Activated CD4-positive, alpha-beta T cell treated with anti-CD3 and anti-CD28 coated beads, Interleukin-2, amount 10 ng/mL, durations not matched to agents 7 days and 5 days (primary cell): ENCODE measurements around the gene IL1RAPL1. TPM values are rescaled to one million over a fixed set of nuclear protein-coding genes. Genes with fewer than 3 reads are reported as not detected.

Experiments used
- CTCF ChIA-PET: fragments of 350-600 bp; sonication (Branson Sonifier 250); formaldehyde crosslinking; loops from one replicate; lab custom pipeline; 2021; ENCODE audit warnings: antibody characterized with exemption; lab: Charles Lee
- POLR2A ChIA-PET: fragments of 350-600 bp; sonication (Branson Sonifier 250); formaldehyde crosslinking; loops from one replicate; lab custom pipeline; 2021; ENCODE audit warnings: antibody characterized with exemption; lab: Charles Lee
- DNase-seq: peaks from one replicate; pipeline ENCODE4 v3.0.0-alpha.2; 2020
- H3K27ac Mint-ChIP-seq: one replicate; pipeline ENCODE4 v1.8.0; 2021; ENCODE audit warnings: mild to moderate bottlenecking, moderate library complexity, mixed read lengths
- H3K27me3 Mint-ChIP-seq: one replicate; pipeline ENCODE4 v1.8.0; 2021; ENCODE audit warnings: mixed read lengths
- H3K36me3 Mint-ChIP-seq: one replicate; pipeline ENCODE4 v1.8.0; 2021; ENCODE audit warnings: low read depth, mixed read lengths
- H3K4me1 Mint-ChIP-seq: one replicate; pipeline ENCODE4 v1.8.0; 2021; ENCODE audit warnings: mixed read lengths
- H3K4me3 Mint-ChIP-seq: one replicate; pipeline ENCODE4 v1.8.0; 2021; ENCODE audit warnings: mild to moderate bottlenecking, moderate library complexity, mixed read lengths
- H3K9me3 Mint-ChIP-seq: one replicate; pipeline ENCODE4 v1.8.0; 2021; ENCODE audit warnings: mixed read lengths
- total RNA-seq, 2 experiments: library from RNA; stranded (reverse); gene quantifications; one replicate each; pipeline ENCODE4 v1.2.3, GENCODE V29; 2021

Gene IL1RAPL1
- total RNA-seq, 2 experiments from 2014 or later: not detected

GRCh38 chrX:28851871-28852270 is 264.6 kb downstream of the IL1RAPL1 start:
- ChIA-PET CTCF (no interaction called here), POLR2A (no interaction called here)
- Mint-ChIP-seq H3K36me3 (no peaks in the 10 kb centered on the region), H3K27me3 (no peaks in the 10 kb centered on the region), H3K4me1 (no peaks in the 10 kb centered on the region), H3K4me3 (no peak overlapping the region), H3K27ac (no peak overlapping the region), H3K9me3 (peaks cover 2% of the 10 kb centered on the region)
- DNase-seq: no peak

DNA sequence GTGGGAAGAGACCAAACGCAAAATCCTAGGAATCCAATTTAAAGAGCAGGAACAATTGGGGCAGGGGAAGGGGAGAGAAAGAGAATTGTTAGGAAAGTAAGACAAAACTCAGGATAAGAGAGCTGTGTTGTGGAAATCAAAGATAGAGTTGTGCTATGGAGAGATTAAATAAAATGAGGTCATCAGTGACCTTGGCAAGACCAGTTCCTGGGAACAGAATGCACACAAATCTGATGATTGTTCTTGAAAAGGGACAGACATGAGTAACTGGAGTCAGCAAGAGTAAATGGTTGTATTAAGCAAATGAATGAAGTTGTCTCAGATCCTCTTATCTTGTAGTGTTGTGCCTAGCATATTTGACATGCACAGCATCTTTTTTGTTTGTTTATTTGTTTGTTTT is 267.4 kb downstream of the IL1RAPL1 start:
- DNase-seq: no peak
- Mint-ChIP-seq H3K9me3 (no peaks in the 10 kb centered on the region), H3K4me3 (no peak overlapping the region), H3K27me3 (no peaks in the 10 kb centered on the region), H3K4me1 (no peaks in the 10 kb centered on the region), H3K27ac (no peak overlapping the region), H3K36me3 (no peaks in the 10 kb centered on the region)
- ChIA-PET CTCF (no interaction called here), POLR2A (no interaction called here)

- H3K27ac Mint-ChIP-seq: no peak overlapping the region
- H3K36me3 Mint-ChIP-seq: no peaks in the 10 kb centered on the region
- H3K4me3 Mint-ChIP-seq: no peak overlapping the region
- CTCF ChIA-PET: no interaction called here
- no peaks in the 10 kb centered on the region for H3K4me1 Mint-ChIP-seq
- POLR2A ChIA-PET: no interaction called here
- no peak for DNase-seq
- H3K9me3 Mint-ChIP-seq: no peaks in the 10 kb centered on the region
- H3K27me3 Mint-ChIP-seq: no peaks in the 10 kb centered on the region
Measured at GRCh38 chrX:28876408-28876807, 289.2 kb downstream of the IL1RAPL1 start.

GRCh38 chrX:28876901-28877300 is 289.7 kb downstream of the IL1RAPL1 start:
- ChIA-PET CTCF (no interaction called here), POLR2A (no interaction called here)
- H3K36me3 Mint-ChIP-seq: no peaks in the 10 kb centered on the region
- H3K4me1 Mint-ChIP-seq: no peaks in the 10 kb centered on the region
- no peak overlapping the region for H3K4me3 Mint-ChIP-seq
- H3K27ac Mint-ChIP-seq: no peak overlapping the region
- no peaks in the 10 kb centered on the region for H3K9me3 Mint-ChIP-seq
- no peak for DNase-seq
- no peaks in the 10 kb centered on the region for H3K27me3 Mint-ChIP-seq

DNA sequence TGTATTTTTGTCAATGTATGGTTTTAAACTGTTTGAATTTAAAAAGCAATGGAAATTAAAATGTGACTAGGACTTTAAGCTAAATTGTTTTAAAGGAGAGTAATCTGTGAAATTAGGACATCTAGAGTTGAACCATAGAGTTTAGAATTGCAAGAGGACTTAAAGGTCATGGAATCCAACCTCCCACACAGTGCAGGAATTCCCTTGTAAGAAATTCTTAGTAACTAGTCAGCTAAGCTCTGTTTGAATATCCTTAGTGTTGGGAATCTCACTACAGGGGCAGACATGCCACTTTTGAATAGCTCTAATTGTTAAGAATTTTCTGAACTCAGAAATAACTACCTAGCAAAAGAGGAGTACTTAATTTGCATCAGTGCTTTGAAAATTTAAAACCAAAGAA is 292.9 kb downstream of the IL1RAPL1 start:
- no peak for DNase-seq
- Mint-ChIP-seq H3K27ac (no peak overlapping the region), H3K9me3 (no peaks in the 10 kb centered on the region), H3K4me1 (no peaks in the 10 kb centered on the region), H3K4me3 (no peak overlapping the region), H3K27me3 (no peaks in the 10 kb centered on the region), H3K36me3 (no peaks in the 10 kb centered on the region)
- CTCF ChIA-PET: no interaction called here
- POLR2A ChIA-PET: no interaction called here

DNA sequence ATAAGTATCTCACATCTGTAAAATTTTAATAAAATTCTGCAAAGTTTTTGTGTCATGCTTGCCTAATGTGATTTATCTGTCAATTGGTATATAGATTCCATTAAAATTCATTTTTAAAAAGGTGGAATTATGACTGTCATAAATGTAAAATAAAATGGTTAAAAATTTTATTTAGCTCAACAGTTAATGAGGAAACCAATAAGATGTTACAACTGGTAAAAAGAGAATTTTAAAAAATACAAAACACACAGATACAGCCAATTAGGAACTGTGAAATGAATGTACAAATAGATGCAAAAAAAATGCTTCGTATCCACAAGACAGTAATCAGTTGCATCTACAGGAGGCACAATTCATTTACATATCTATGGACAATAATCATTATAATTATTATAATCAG is 297.6 kb downstream of the IL1RAPL1 start:
- Mint-ChIP-seq H3K9me3 (no peaks in the 10 kb centered on the region), H3K27me3 (no peaks in the 10 kb centered on the region), H3K4me1 (no peaks in the 10 kb centered on the region), H3K4me3 (no peak overlapping the region), H3K36me3 (no peaks in the 10 kb centered on the region), H3K27ac (no peak overlapping the region)
- no peak for DNase-seq
- ChIA-PET POLR2A (no interaction called here), CTCF (interaction anchor here (0.6 kb wide), 1 partner anchor 85 kb away, joined by 3 read pairs; no protein-coding TSS in a partner anchor)

DNA sequence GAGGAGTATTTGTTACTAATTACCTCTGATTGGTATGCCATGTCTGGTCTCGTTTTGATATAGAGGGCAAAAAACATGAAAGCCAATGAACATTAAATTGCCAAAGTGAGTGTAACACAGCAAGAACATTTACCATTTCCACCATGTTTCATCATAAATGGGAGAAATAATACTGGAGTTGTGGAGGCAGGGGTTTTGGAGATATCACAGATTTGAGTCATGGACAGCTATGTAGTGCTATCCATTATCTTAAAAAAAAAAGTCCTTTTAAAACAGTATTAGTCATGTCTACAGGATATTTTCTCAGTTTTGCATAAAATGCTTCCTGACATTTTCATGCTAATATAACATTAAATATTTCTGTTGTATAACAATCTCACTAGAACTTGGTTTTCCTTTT is 301.2 kb downstream of the IL1RAPL1 start:
- Mint-ChIP-seq H3K9me3 (no peaks in the 10 kb centered on the region), H3K36me3 (no peaks in the 10 kb centered on the region), H3K4me3 (no peak overlapping the region), H3K4me1 (no peaks in the 10 kb centered on the region), H3K27ac (no peak overlapping the region), H3K27me3 (no peaks in the 10 kb centered on the region)
- CTCF ChIA-PET: no interaction called here
- no peak for DNase-seq
- POLR2A ChIA-PET: no interaction called here

GRCh38 chrX:28889591-28890090 is 302.4 kb downstream of the IL1RAPL1 start:
- no peaks in the 10 kb centered on the region for H3K4me1 Mint-ChIP-seq
- DNase-seq: no peak
- no peaks in the 10 kb centered on the region for H3K9me3 Mint-ChIP-seq
- H3K36me3 Mint-ChIP-seq: no peaks in the 10 kb centered on the region
- H3K27me3 Mint-ChIP-seq: no peaks in the 10 kb centered on the region
- CTCF ChIA-PET: no interaction called here
- H3K27ac Mint-ChIP-seq: no peak overlapping the region
- POLR2A ChIA-PET: no interaction called here
- no peak overlapping the region for H3K4me3 Mint-ChIP-seq

GRCh38 chrX:28901637-28902036 is 314.4 kb downstream of the IL1RAPL1 start:
- Mint-ChIP-seq H3K9me3 (no peaks in the 10 kb centered on the region), H3K4me1 (no peaks in the 10 kb centered on the region), H3K36me3 (no peaks in the 10 kb centered on the region), H3K27me3 (no peaks in the 10 kb centered on the region), H3K4me3 (no peak overlapping the region), H3K27ac (no peak overlapping the region)
- CTCF ChIA-PET: no interaction called here
- no peak for DNase-seq
- POLR2A ChIA-PET: no interaction called here

GRCh38 chrX:28910487-28910886 is 323.2 kb downstream of the IL1RAPL1 start:
- Mint-ChIP-seq H3K27ac (no peak overlapping the region), H3K27me3 (no peaks in the 10 kb centered on the region), H3K9me3 (peaks cover 2% of the 10 kb centered on the region), H3K4me1 (no peaks in the 10 kb centered on the region), H3K36me3 (no peaks in the 10 kb centered on the region), H3K4me3 (no peak overlapping the region)
- POLR2A ChIA-PET: no interaction called here
- CTCF ChIA-PET: no interaction called here
- DNase-seq: no peak

DNA sequence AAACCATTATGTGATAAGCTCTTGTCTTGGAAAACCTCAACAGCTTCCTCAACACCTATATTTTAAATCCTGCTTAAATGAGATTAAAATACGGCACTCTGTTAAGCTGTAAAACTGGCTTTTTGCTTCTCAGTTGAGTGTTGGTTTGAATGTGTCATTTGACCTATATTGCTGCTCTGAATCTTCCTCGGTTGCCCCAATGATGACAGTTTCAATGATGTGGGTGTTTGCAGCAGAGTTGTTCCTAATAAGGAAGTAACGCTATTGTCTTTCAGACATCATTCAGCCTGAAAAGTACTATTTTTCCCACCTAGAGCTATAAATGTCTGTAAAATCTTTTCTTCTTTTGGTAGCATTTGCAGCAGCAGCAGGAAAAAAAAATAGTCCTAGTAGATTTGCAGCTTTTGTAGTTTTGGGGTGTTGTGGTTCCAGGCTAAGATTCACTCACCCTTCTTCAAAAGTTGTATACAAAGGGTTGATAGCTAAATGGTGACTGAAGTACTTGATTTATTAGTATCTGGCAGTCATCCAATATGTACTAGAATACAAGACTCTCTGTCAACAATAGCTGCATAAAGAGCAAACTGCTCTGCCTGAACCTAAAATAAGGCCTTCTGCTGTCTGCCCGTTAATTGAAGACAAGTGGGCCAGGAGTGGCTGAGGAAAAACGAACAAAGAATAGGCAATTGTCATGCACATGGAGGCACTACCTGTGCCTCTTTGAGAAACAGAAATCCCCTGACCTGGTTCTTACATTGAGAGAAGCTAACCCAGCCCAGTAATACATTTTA is 333.1 kb downstream of the IL1RAPL1 start:
- DNase-seq: no peak
- H3K4me1 Mint-ChIP-seq: no peaks in the 10 kb centered on the region
- CTCF ChIA-PET: interaction anchor here (1.1 kb wide), 1 partner anchor 9 kb away, joined by 3 read pairs; no protein-coding TSS in a partner anchor
- no peak overlapping the region for H3K27ac Mint-ChIP-seq
- peaks cover 2% of the 10 kb centered on the region for H3K9me3 Mint-ChIP-seq
- POLR2A ChIA-PET: no interaction called here
- no peak overlapping the region for H3K4me3 Mint-ChIP-seq
- H3K27me3 Mint-ChIP-seq: no peaks in the 10 kb centered on the region
- H3K36me3 Mint-ChIP-seq: no peaks in the 10 kb centered on the region

GRCh38 chrX:28922106-28922505 is 334.9 kb downstream of the IL1RAPL1 start:
- no peak for DNase-seq
- peaks cover 2% of the 10 kb centered on the region for H3K9me3 Mint-ChIP-seq
- CTCF ChIA-PET: no interaction called here

DNA sequence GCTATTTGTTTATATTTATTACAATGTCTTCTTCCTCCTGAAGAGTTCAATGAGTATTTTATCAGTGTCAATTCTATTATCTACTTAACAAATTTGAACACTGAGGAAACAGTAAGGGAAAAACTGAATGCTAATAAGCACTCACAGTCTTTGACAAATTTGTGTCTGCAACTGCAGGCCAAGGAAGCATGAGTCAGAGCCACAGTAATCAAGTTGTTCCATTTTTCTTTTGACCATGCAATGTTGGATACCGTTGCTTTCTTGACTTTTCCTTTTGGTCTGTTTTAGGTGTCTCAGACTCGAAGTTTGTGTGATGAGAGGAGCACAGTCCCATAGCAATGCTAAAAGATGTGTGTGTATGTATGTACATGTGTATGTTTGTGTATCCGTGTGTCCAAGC is 359.6 kb downstream of the IL1RAPL1 start:
- POLR2A ChIA-PET: no interaction called here
- H3K36me3 Mint-ChIP-seq: no peaks in the 10 kb centered on the region
- no peak for DNase-seq
- no peak overlapping the region for H3K27ac Mint-ChIP-seq
- H3K4me1 Mint-ChIP-seq: no peaks in the 10 kb centered on the region
- CTCF ChIA-PET: no interaction called here
- no peak overlapping the region for H3K4me3 Mint-ChIP-seq
- peaks cover 3% of the 10 kb centered on the region for H3K9me3 Mint-ChIP-seq
- H3K27me3 Mint-ChIP-seq: no peaks in the 10 kb centered on the region

More at GRCh38 chrX:28922106-28922505, 334.9 kb downstream of the IL1RAPL1 start:
- Mint-ChIP-seq H3K27ac (no peak overlapping the region), H3K4me3 (no peak overlapping the region), H3K27me3 (no peaks in the 10 kb centered on the region), H3K4me1 (no peaks in the 10 kb centered on the region), H3K36me3 (no peaks in the 10 kb centered on the region)
- POLR2A ChIA-PET: no interaction called here

DNA sequence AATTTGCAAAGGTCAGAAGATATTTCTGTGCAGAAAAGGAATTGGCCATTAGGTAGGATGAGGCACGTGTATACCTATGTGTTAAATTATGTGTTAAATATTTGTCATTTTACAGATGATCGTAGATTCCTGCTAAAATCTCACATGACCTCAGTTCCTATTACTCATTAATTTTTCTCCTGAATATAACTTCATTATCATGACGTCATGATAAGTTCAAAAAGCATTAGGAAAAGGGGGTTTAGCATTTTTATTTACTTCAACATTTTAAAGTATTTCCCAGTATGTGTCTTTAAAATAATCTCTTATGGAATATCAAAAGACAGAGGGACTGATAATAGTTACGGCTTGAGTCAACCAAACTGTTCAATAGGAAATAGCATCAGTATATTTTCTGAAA is 372.8 kb downstream of the IL1RAPL1 start:
- H3K9me3 Mint-ChIP-seq: peaks cover 3% of the 10 kb centered on the region
- ChIA-PET CTCF (no interaction called here), POLR2A (no interaction called here)
- no peak overlapping the region for H3K4me3 Mint-ChIP-seq
- no peak overlapping the region for H3K27ac Mint-ChIP-seq
- no peaks in the 10 kb centered on the region for H3K36me3 Mint-ChIP-seq
- H3K27me3 Mint-ChIP-seq: no peaks in the 10 kb centered on the region
- no peak for DNase-seq
- no peaks in the 10 kb centered on the region for H3K4me1 Mint-ChIP-seq
